ENCODE results near the gene DYNC1H1.

The DYNC1H1 gene

DNA sequence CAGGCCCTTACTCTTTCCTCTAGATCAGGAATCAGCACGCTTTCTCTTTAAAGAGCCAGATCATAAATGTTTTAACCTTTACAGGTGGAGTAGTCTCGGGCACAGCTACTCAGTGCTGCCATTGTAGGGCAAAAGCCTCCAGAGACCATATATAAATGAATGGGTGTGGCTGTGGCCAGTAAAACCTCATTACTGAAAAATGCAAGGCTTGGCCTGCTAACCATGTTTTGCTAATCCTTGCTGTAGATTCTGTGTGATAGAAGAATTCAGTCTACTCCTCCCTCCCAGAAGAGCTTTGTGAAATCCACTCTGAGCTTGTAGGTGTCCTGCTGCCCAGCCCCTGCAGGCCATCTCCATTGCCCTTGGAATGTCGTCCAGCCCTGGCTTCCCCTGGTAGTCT lies 64.4 kb downstream of the DYNC1H1 start:
- no peaks in the 10 kb centered on the region for H3K4me1 ChIP-seq (ENCODE audit: control extremely low read depth in 1 of 4, control insufficient read depth in 4 of 4, insufficient read depth in 4 of 4, low read length in 3 of 4)
- no peaks in the 10 kb centered on the region for H3K27me3 ChIP-seq (replicated peaks in 2 of 5; ENCODE audit: control insufficient read depth in 4 of 5, insufficient read depth in 5 of 5, low read length in 4 of 5)
- no peaks in the 10 kb centered on the region for H3K9me3 ChIP-seq (ENCODE audit: control extremely low read depth in 1 of 5, control insufficient read depth in 4 of 5, insufficient read depth in 2 of 5, low read depth in 1 of 5, low read length in 4 of 5)
- H3K36me3 ChIP-seq (ENCODE audit: control insufficient read depth in 4 of 4, insufficient read depth in 4 of 4, low read length in 3 of 4), result peaks cover 39 to 89% (median 75%) of the 10 kb centered on the region in 4 experiments
- ChIA-PET CTCF (no interaction called here), POLR2A (no interaction called here)
- H3K4me3 ChIP-seq (ENCODE audit: control insufficient read depth in 1 of 7, extremely low read depth in 1 of 7, insufficient read depth in 4 of 7, low read depth in 2 of 7, low read length in 6 of 7), result no peak overlapping the region
- no peak overlapping the region for H3K27ac ChIP-seq (ENCODE audit: insufficient read depth in 1 of 2, low read depth in 1 of 2, low read length in 2 of 2, poor library complexity in 1 of 2, severe bottlenecking in 2 of 2)
- no peak for DNase-seq
- 75% methylated on average over 1 of the region's 3 CpGs for WGBS (ENCODE audit: insufficient coverage)

DNA sequence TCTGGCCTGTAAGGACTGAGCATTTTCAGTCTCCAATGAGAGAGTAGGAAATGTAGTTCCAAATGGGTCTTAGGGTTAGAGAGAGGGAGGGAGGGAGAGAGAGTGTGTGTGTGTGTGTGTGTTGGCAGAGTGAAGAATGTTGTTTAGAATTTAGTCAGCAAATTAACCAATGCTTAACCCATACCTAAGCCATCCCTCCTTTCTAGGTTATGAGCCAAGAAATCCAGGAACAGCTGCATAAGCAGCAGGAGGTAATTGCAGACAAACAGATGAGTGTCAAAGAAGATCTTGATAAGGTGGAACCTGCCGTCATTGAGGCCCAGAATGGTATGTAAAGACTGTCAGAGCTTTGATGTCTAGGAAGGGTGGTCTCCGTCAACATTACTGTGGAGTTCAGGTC lies 65.6 kb downstream of the DYNC1H1 start:
- Histone ChIP-seq H3K9me3 (ENCODE audit: control extremely low read depth in 1 of 5, control insufficient read depth in 4 of 5, insufficient read depth in 2 of 5, low read depth in 1 of 5, low read length in 4 of 5) (no peaks in the 10 kb centered on the region), H3K4me1 (ENCODE audit: control extremely low read depth in 1 of 4, control insufficient read depth in 4 of 4, insufficient read depth in 4 of 4, low read length in 3 of 4) (no peaks in the 10 kb centered on the region), H3K36me3 (ENCODE audit: control insufficient read depth in 4 of 4, insufficient read depth in 4 of 4, low read length in 3 of 4) (peaks cover 38 to 87% (median 75%) of the 10 kb centered on the region in 4 experiments), H3K4me3 (ENCODE audit: control insufficient read depth in 1 of 7, extremely low read depth in 1 of 7, insufficient read depth in 4 of 7, low read depth in 2 of 7, low read length in 6 of 7) (no peak overlapping the region), H3K27ac (ENCODE audit: insufficient read depth in 1 of 2, low read depth in 1 of 2, low read length in 2 of 2, poor library complexity in 1 of 2, severe bottlenecking in 2 of 2) (no peak overlapping the region), H3K27me3 (replicated peaks in 2 of 5; ENCODE audit: control insufficient read depth in 4 of 5, insufficient read depth in 5 of 5, low read length in 4 of 5) (no peaks in the 10 kb centered on the region)
- CTCF ChIA-PET, result interaction anchor here (0.7 kb wide), 1 partner anchor 10 kb away, joined by 3 read pairs; no protein-coding TSS in a partner anchor
- DNase-seq, result no peak
- 100% methylated on average over 2 of the region's 2 CpGs for WGBS (ENCODE audit: insufficient coverage)
- POLR2A ChIA-PET, result no interaction called here

DNA sequence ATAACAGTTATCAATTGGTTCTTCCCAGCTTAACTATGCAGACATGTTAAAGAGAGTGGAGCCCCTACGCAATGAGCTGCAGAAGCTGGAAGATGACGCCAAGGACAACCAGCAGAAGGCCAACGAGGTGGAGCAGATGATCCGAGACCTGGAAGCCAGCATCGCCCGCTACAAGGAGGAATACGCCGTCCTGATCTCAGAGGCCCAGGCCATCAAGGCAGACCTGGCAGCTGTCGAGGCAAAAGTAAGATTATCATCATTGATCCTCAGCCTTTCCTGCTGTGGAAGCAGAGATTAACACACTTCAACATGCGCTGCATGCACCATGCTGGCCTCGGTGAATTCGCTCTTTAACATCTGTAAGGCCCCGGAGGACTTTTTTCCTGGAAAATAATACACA lies 68.9 kb downstream of the DYNC1H1 start:
- CTCF ChIA-PET, result interaction anchor here (1.5 to 1.6 kb wide), 2 partner anchors 17 to 40 kb away, joined by 4 read pairs; no protein-coding TSS in a partner anchor
- H3K9me3 ChIP-seq (ENCODE audit: control extremely low read depth in 1 of 5, control insufficient read depth in 4 of 5, insufficient read depth in 2 of 5, low read depth in 1 of 5, low read length in 4 of 5), result no peaks in the 10 kb centered on the region
- H3K27me3 ChIP-seq (replicated peaks in 2 of 5; ENCODE audit: control insufficient read depth in 4 of 5, insufficient read depth in 5 of 5, low read length in 4 of 5), result no peaks in the 10 kb centered on the region
- H3K4me1 ChIP-seq (ENCODE audit: control extremely low read depth in 1 of 4, control insufficient read depth in 4 of 4, insufficient read depth in 4 of 4, low read length in 3 of 4), result no peaks in the 10 kb centered on the region
- no peak overlapping the region for H3K4me3 ChIP-seq (ENCODE audit: control insufficient read depth in 1 of 7, extremely low read depth in 1 of 7, insufficient read depth in 4 of 7, low read depth in 2 of 7, low read length in 6 of 7)
- POLR2A ChIA-PET, result no interaction called here
- no peak for DNase-seq
- 98% methylated on average over 9 of the region's 13 CpGs for WGBS (ENCODE audit: insufficient coverage)
- H3K36me3 ChIP-seq (ENCODE audit: control insufficient read depth in 4 of 4, insufficient read depth in 4 of 4, low read length in 3 of 4), result peaks cover 39 to 89% (median 73%) of the 10 kb centered on the region in 4 experiments
- H3K27ac ChIP-seq (ENCODE audit: insufficient read depth in 1 of 2, low read depth in 1 of 2, low read length in 2 of 2, poor library complexity in 1 of 2, severe bottlenecking in 2 of 2), result no peak overlapping the region

DNA sequence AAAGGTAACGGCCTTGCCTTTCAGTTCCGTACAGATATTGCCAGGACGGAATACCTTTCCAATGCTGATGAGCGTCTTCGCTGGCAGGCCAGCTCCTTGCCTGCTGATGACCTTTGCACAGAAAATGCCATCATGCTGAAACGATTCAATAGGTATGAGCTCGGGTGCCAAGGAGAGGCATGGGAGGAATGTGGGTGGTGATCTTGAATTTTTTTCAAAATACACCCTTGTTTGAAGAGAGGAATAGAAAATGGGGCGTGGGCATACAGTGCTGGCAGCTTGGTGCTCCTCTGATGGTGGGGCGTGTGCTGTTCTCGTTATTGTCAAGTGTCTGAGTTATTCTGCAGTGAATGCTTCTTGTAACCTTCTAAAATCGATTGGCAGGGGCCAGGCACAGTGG lies 69.9 kb downstream of the DYNC1H1 start:
- ChIA-PET CTCF (interaction anchor here (1.1 to 1.7 kb wide), 2 partner anchors 12 to 18 kb away, joined by 4 read pairs; no protein-coding TSS in a partner anchor), POLR2A (interaction anchor here (0.6 kb wide), 1 partner anchor 61 kb away, joined by 3 read pairs; no protein-coding TSS in a partner anchor)
- H3K27ac ChIP-seq (ENCODE audit: insufficient read depth in 1 of 2, low read depth in 1 of 2, low read length in 2 of 2, poor library complexity in 1 of 2, severe bottlenecking in 2 of 2), result no peak overlapping the region
- 99% methylated on average over 11 of the region's 11 CpGs for WGBS (ENCODE audit: insufficient coverage)
- no peak for DNase-seq
- H3K36me3 ChIP-seq (ENCODE audit: control insufficient read depth in 4 of 4, insufficient read depth in 4 of 4, low read length in 3 of 4), result peaks cover 38 to 89% (median 73%) of the 10 kb centered on the region in 4 experiments
- no peaks in the 10 kb centered on the region for H3K4me1 ChIP-seq (ENCODE audit: control extremely low read depth in 1 of 4, control insufficient read depth in 4 of 4, insufficient read depth in 4 of 4, low read length in 3 of 4)
- no peaks in the 10 kb centered on the region for H3K9me3 ChIP-seq (ENCODE audit: control extremely low read depth in 1 of 5, control insufficient read depth in 4 of 5, insufficient read depth in 2 of 5, low read depth in 1 of 5, low read length in 4 of 5)
- no peak overlapping the region for H3K4me3 ChIP-seq (ENCODE audit: control insufficient read depth in 1 of 7, extremely low read depth in 1 of 7, insufficient read depth in 4 of 7, low read depth in 2 of 7, low read length in 6 of 7)
- no peaks in the 10 kb centered on the region for H3K27me3 ChIP-seq (replicated peaks in 2 of 5; ENCODE audit: control insufficient read depth in 4 of 5, insufficient read depth in 5 of 5, low read length in 4 of 5)

DNA sequence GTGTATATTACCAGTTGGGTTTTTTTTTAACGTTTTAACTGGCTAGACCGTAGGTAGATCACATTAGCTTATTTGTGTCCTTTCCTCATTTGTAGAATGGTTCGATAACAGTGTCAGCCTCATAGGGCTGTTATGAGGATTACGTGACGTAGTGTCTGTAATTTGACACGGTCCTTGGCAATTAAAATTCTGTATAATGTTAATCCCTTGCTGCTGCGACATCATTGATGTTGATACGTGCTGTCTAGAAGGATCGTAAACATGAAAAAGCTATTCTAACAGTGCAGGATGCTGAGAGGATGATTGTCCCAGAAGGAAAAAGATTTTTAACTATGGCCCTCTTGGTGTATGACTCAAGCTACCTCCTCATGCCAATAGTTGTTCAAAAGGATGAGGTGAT lies 71.5 kb downstream of the DYNC1H1 start:
- no peaks in the 10 kb centered on the region for H3K4me1 ChIP-seq (ENCODE audit: control extremely low read depth in 1 of 4, control insufficient read depth in 4 of 4, insufficient read depth in 4 of 4, low read length in 3 of 4)
- WGBS (ENCODE audit: insufficient coverage), result 98% methylated on average over 9 of the region's 9 CpGs
- H3K27me3 ChIP-seq (replicated peaks in 2 of 5; ENCODE audit: control insufficient read depth in 4 of 5, insufficient read depth in 5 of 5, low read length in 4 of 5), result no peaks in the 10 kb centered on the region
- H3K36me3 ChIP-seq (ENCODE audit: control insufficient read depth in 4 of 4, insufficient read depth in 4 of 4, low read length in 3 of 4), result peaks cover 30 to 90% (median 72%) of the 10 kb centered on the region in 4 experiments
- POLR2A ChIA-PET, result no interaction called here
- CTCF ChIA-PET, result interaction anchor here (1.0 to 1.6 kb wide), 3 partner anchors 8 to 54 kb away, joined by 3 to 4 read pairs (median 4); no protein-coding TSS in a partner anchor
- no peaks in the 10 kb centered on the region for H3K9me3 ChIP-seq (ENCODE audit: control extremely low read depth in 1 of 5, control insufficient read depth in 4 of 5, insufficient read depth in 2 of 5, low read depth in 1 of 5, low read length in 4 of 5)
- H3K4me3 ChIP-seq (ENCODE audit: control insufficient read depth in 1 of 7, extremely low read depth in 1 of 7, insufficient read depth in 4 of 7, low read depth in 2 of 7, low read length in 6 of 7), result no peak overlapping the region
- no peak overlapping the region for H3K27ac ChIP-seq (ENCODE audit: insufficient read depth in 1 of 2, low read depth in 1 of 2, low read length in 2 of 2, poor library complexity in 1 of 2, severe bottlenecking in 2 of 2)
- no peak for DNase-seq

DNA sequence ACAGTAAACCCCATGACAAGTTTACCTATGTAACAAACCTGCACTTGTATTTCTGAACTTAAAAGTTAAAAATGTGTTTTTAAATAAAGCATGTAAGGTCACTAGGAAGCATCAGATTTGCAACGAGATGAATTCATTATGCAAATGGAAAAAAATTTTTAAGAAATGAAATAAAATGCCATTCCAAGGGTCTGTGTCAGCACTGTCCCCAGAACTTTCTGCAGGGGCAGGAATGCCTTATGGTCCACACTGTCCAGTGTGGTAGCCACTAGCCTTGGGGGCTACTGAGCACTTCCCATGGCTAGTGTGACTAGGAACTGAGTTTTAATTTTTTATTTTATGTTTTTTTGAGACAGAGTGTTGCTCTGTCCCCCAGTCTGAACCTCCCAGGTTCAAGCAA lies 73.3 kb downstream of the DYNC1H1 start:
- no peak for DNase-seq
- CTCF ChIA-PET, result interaction anchor here (0.9 kb wide), 1 partner anchor 30 kb away, joined by 3 read pairs; no protein-coding TSS in a partner anchor
- H3K4me3 ChIP-seq (ENCODE audit: control insufficient read depth in 1 of 7, extremely low read depth in 1 of 7, insufficient read depth in 4 of 7, low read depth in 2 of 7, low read length in 6 of 7), result no peak overlapping the region
- no peaks in the 10 kb centered on the region for H3K4me1 ChIP-seq (ENCODE audit: control extremely low read depth in 1 of 4, control insufficient read depth in 4 of 4, insufficient read depth in 4 of 4, low read length in 3 of 4)
- peaks cover 27 to 91% (median 75%) of the 10 kb centered on the region in 4 experiments for H3K36me3 ChIP-seq (ENCODE audit: control insufficient read depth in 4 of 4, insufficient read depth in 4 of 4, low read length in 3 of 4)
- H3K27ac ChIP-seq (ENCODE audit: insufficient read depth in 1 of 2, low read depth in 1 of 2, low read length in 2 of 2, poor library complexity in 1 of 2, severe bottlenecking in 2 of 2), result no peak overlapping the region
- H3K27me3 ChIP-seq (replicated peaks in 2 of 5; ENCODE audit: control insufficient read depth in 4 of 5, insufficient read depth in 5 of 5, low read length in 4 of 5), result no peaks in the 10 kb centered on the region
- no peaks in the 10 kb centered on the region for H3K9me3 ChIP-seq (ENCODE audit: control extremely low read depth in 1 of 5, control insufficient read depth in 4 of 5, insufficient read depth in 2 of 5, low read depth in 1 of 5, low read length in 4 of 5)
- WGBS (ENCODE audit: insufficient coverage), result 86% methylated on average over 1 of the region's 1 CpG
- POLR2A ChIA-PET, result no interaction called here

DNA sequence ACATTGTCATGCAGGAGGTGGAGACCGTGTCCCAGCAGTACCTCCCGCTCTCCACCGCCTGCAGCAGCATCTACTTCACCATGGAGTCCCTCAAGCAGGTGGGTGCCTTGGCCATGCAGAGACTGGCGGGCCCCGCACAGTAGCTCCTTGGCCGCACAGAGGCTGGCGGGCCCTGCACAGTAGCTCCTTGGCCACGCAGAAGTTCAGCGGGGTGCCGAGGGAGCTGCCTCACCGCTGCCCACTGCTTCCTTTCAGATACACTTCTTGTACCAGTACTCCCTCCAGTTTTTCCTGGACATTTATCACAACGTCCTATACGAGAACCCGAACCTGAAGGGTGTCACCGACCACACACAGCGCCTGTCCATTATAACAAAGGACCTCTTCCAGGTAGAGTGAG lies 74.8 kb downstream of the DYNC1H1 start:
- H3K4me3 ChIP-seq (ENCODE audit: control insufficient read depth in 1 of 7, extremely low read depth in 1 of 7, insufficient read depth in 4 of 7, low read depth in 2 of 7, low read length in 6 of 7), result no peak overlapping the region
- DNase-seq, result no peak
- H3K27ac ChIP-seq (ENCODE audit: insufficient read depth in 1 of 2, low read depth in 1 of 2, low read length in 2 of 2, poor library complexity in 1 of 2, severe bottlenecking in 2 of 2), result no peak overlapping the region
- WGBS (ENCODE audit: insufficient coverage), result 98% methylated on average over 16 of the region's 16 CpGs
- H3K4me1 ChIP-seq (ENCODE audit: control extremely low read depth in 1 of 4, control insufficient read depth in 4 of 4, insufficient read depth in 4 of 4, low read length in 3 of 4), result no peaks in the 10 kb centered on the region
- H3K36me3 ChIP-seq (ENCODE audit: control insufficient read depth in 4 of 4, insufficient read depth in 4 of 4, low read length in 3 of 4), result peaks cover 21 to 90% (median 73%) of the 10 kb centered on the region in 4 experiments
- POLR2A ChIA-PET, result no interaction called here
- H3K9me3 ChIP-seq (ENCODE audit: control extremely low read depth in 1 of 5, control insufficient read depth in 4 of 5, insufficient read depth in 2 of 5, low read depth in 1 of 5, low read length in 4 of 5), result no peaks in the 10 kb centered on the region
- no peaks in the 10 kb centered on the region for H3K27me3 ChIP-seq (replicated peaks in 2 of 5; ENCODE audit: control insufficient read depth in 4 of 5, insufficient read depth in 5 of 5, low read length in 4 of 5)
- CTCF ChIA-PET, result no interaction called here

All from common myeloid progenitor, CD34-positive (primary cell).